Smooth muscle cell (in vitro differentiated cells): ENCODE measurements around the gene ARID1B. TPM values are rescaled to one million over a fixed set of nuclear protein-coding genes. Genes with fewer than 3 reads are reported as not detected.

ENCODE experiments used
- DNase-seq: peaks from one replicate; lab custom pipeline; 2025; ENCODE audit not compliant: unreplicated experiment; lab: John Stamatoyannopoulos, UW
- H2AFZ ChIP-seq: fragments of 200-600 bp; sonication (generic); 2 replicates; pipeline ENCODE4 v1.6.0; 2016; ENCODE audit warnings: antibody characterized with exemption, low read depth, mild to moderate bottlenecking
- H3F3A ChIP-seq: fragments of 200-600 bp; sonication (generic); 2 replicates; pipeline ENCODE4 v1.6.0; 2017; ENCODE audit warnings: antibody characterized with exemption, low read depth
- H3K27ac ChIP-seq: fragments of 200-600 bp; sonication (generic); 2 replicates; pipeline ENCODE4 v1.5.1; 2016; ENCODE audit warnings: low read depth, mild to moderate bottlenecking
- H3K27me3 ChIP-seq: fragments of 200-600 bp; sonication (generic); 2 replicates; pipeline ENCODE4 v1.6.1; 2016; ENCODE audit warnings: low read depth, mild to moderate bottlenecking
- H3K36me3 ChIP-seq: fragments of 200-600 bp; sonication (generic); 2 replicates; pipeline ENCODE4 v1.5.1; 2016; ENCODE audit warnings: low read depth
- H3K4me1 ChIP-seq: fragments of 200-600 bp; sonication (generic); 2 replicates; pipeline ENCODE4 v1.5.1; 2016; ENCODE audit warnings: low read depth
- H3K4me2 ChIP-seq: fragments of 200-600 bp; sonication (generic); 2 replicates; pipeline ENCODE4 v1.6.0; 2016; ENCODE audit warnings: mild to moderate bottlenecking
- H3K4me3 ChIP-seq: fragments of 200-600 bp; sonication (generic); 2 replicates; pipeline ENCODE4 v1.5.1; 2016; ENCODE audit warnings: mild to moderate bottlenecking
- H3K79me2 ChIP-seq: fragments of 200-600 bp; sonication (generic); 2 replicates; pipeline ENCODE4 v1.6.0; 2016; ENCODE audit warnings: low read depth, mild to moderate bottlenecking
- H3K9ac ChIP-seq: fragments of 200-600 bp; sonication (generic); 2 replicates; pipeline ENCODE4 v1.6.0; 2016; ENCODE audit warnings: low read depth
- H3K9me3 ChIP-seq: fragments of 200-600 bp; sonication (generic); replicated peaks from 2 replicates; pipeline ENCODE4 v1.5.1; 2016; ENCODE audit warnings: low read depth
- H4K20me1 ChIP-seq: fragments of 200-600 bp; sonication (generic); 2 replicates; pipeline ENCODE4 v1.6.0; 2016; ENCODE audit warnings: low read depth
- WGBS: methylation state at CpG from one replicate; pipeline ENCODE4 v1.1.7; 2016; ENCODE audit warnings: low lambda C conversion rate; 5-methylcytosine and 5-hydroxymethylcytosine counted together
- polyA plus RNA-seq: library from polyadenylated mRNA; unstranded; fragments of >200 nt; fragmentation: Nextera tagmentation; extraction: Ambion mirVana; gene quantifications from 2 replicates; pipeline ENCODE4 v1.2.1, GENCODE V29; 2016
- total RNA-seq: library from RNA; depleted of rRNA; stranded (reverse); fragments of >200 nt; gene quantifications from 2 replicates; pipeline ENCODE4 v1.2.3, GENCODE V29; 2014
- TF ChIP-seq, protein P1 (sequence below): fragments of 200-600 bp; sonication (generic); IDR thresholded peaks from 2 replicates; pipeline ENCODE4 v1.5.1; 2017; ENCODE audit warnings: borderline replicate concordance, mild to moderate bottlenecking, antibody characterized with exemption; ENCODE audit not compliant: insufficient read depth, poor library complexity, severe bottlenecking

The ARID1B gene
- total and polyA plus RNA-seq, 2 experiments from 2014 or later: 30.1 to 65.4 TPM

DNA sequence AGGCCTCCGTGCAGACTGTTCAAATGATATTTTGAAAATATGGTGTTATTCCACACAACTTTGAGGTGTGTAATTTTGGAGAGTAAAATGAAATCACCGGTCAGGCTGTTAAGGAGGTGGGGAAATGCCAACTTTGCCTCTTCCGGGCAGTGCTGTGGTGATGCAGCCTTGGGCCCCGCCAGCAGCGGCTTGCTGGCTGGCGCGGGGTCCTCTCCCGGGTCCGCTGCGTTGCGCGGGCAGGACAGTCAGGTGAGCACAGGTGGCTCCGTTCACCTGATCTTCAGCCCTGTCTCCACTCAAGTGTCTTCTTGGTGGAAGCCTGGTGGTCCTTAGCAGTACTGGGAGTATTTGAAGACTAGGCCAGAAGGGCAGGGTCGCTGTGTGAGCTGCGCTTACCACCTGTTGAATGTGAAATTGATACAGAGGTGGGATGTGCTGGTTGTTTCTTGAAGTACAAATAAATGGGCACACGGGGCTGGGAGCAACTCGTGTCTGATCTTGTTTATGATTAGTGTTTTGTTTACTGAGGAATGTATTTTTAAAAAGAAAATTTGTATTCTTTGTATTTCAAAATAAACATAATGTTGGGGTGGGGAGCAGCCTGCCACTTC, 184.2 kb downstream of the ARID1B start:
- H3K9ac ChIP-seq: no peak overlapping the region
- H3F3A ChIP-seq: no peaks in the 10 kb centered on the region
- WGBS: 97% methylated on average over 17 of the region's 17 CpGs
- TF ChIP-seq, protein P1, sequence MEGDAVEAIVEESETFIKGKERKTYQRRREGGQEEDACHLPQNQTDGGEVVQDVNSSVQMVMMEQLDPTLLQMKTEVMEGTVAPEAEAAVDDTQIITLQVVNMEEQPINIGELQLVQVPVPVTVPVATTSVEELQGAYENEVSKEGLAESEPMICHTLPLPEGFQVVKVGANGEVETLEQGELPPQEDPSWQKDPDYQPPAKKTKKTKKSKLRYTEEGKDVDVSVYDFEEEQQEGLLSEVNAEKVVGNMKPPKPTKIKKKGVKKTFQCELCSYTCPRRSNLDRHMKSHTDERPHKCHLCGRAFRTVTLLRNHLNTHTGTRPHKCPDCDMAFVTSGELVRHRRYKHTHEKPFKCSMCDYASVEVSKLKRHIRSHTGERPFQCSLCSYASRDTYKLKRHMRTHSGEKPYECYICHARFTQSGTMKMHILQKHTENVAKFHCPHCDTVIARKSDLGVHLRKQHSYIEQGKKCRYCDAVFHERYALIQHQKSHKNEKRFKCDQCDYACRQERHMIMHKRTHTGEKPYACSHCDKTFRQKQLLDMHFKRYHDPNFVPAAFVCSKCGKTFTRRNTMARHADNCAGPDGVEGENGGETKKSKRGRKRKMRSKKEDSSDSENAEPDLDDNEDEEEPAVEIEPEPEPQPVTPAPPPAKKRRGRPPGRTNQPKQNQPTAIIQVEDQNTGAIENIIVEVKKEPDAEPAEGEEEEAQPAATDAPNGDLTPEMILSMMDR: no peak
- H3K36me3 ChIP-seq: no peaks in the 10 kb centered on the region
- H3K27me3 ChIP-seq: no peaks in the 10 kb centered on the region
- no peaks in the 10 kb centered on the region for H3K4me1 ChIP-seq
- H2AFZ ChIP-seq: no peak overlapping the region
- peaks cover 98% of the 10 kb centered on the region for H3K79me2 ChIP-seq
- no peak overlapping the region for H3K4me3 ChIP-seq
- no peak overlapping the region for H3K27ac ChIP-seq
- H4K20me1 ChIP-seq: peaks cover 70% of the 10 kb centered on the region
- H3K4me2 ChIP-seq: no peak overlapping the region
- DNase-seq: no peak
- H3K9me3 ChIP-seq: no peaks in the 10 kb centered on the region

DNA sequence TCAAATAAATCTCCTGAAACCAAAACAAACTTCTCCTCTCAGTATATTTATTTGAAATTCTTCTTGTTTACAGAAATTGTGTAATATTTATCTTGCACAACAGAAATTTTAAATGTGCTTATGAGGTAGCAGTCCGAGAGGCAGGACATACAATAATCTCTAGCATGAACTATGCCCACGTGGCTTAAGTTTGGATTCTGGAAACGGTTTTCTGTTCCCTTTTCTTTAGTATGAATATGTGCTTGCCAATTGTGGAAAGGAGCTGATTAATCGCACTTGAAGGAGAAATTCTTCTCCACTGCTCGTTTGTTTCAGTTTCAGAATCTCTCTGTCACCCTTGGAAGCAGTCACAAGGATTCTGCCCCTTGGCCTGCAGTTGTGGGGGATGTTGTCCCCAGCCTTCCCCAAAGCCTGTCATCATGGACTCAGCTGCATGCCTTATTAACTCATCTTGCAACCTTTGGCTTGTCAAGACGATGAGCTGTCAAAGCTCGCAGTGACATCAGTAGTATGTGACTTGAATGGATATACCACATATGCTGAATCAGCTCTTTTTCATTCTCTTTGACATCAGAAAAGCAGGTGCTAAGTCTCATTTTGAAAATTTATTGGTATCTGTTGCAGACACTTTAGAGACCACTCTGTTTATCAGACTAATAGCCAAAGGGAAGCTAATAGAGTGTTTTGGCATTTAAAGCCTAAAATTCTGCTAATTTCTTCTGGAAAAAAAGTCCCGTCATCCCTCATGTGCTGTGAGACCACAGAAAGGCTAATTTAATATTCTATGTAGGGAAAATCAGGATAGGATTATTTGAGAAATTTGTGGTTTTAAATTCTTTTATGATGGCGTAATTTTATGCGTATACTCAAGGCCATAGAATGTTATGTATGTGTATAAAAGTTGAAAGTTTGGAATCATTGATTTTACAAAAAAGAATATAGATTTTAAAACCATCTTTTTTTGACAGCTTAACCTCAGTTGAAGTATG, 186.8 kb downstream of the ARID1B start:
- DNase-seq: no peak
- no peaks in the 10 kb centered on the region for H3K9me3 ChIP-seq
- no peak overlapping the region for H2AFZ ChIP-seq
- no peaks in the 10 kb centered on the region for H3K36me3 ChIP-seq
- no peak overlapping the region for H3K9ac ChIP-seq
- H3K79me2 ChIP-seq: peaks cover 98% of the 10 kb centered on the region
- H3K27me3 ChIP-seq: no peaks in the 10 kb centered on the region
- H3K4me2 ChIP-seq: peak overlapping the region; percentile 44
- peaks cover 82% of the 10 kb centered on the region for H4K20me1 ChIP-seq
- H3K4me3 ChIP-seq: peak overlapping the region; percentile 25
- H3K4me1 ChIP-seq: no peaks in the 10 kb centered on the region
- TF ChIP-seq, protein P1: no peak
- peak overlapping the region; percentile 44 for H3K27ac ChIP-seq
- no peaks in the 10 kb centered on the region for H3F3A ChIP-seq
- WGBS: 64% methylated on average over 10 of the region's 10 CpGs

GRCh38 chr6:156967852-156968251, 190.7 kb downstream of the ARID1B start:
- H3K4me2 ChIP-seq: no peak overlapping the region
- H4K20me1 ChIP-seq: peaks cover 100% of the 10 kb centered on the region
- H3K79me2 ChIP-seq: peaks cover 98% of the 10 kb centered on the region
- H3K4me1 ChIP-seq: no peaks in the 10 kb centered on the region
- no peak overlapping the region for H2AFZ ChIP-seq
- TF ChIP-seq, protein P1: no peak
- H3K27me3 ChIP-seq: no peaks in the 10 kb centered on the region
- H3F3A ChIP-seq: no peaks in the 10 kb centered on the region
- 88% methylated on average over 4 of the region's 4 CpGs for WGBS
- H3K36me3 ChIP-seq: no peaks in the 10 kb centered on the region
- H3K9me3 ChIP-seq: no peaks in the 10 kb centered on the region
- no peak for DNase-seq
- H3K27ac ChIP-seq: no peak overlapping the region
- no peak overlapping the region for H3K4me3 ChIP-seq
- no peak overlapping the region for H3K9ac ChIP-seq
